Measurements from ENCODE around the gene NTRK1. TPM values are rescaled to one million over a fixed set of nuclear protein-coding genes. Genes with fewer than 3 reads are reported as not detected.

NTRK1 gene
- total RNA-seq, 1 experiment from 2014 or later = 0.24 TPM

DNA sequence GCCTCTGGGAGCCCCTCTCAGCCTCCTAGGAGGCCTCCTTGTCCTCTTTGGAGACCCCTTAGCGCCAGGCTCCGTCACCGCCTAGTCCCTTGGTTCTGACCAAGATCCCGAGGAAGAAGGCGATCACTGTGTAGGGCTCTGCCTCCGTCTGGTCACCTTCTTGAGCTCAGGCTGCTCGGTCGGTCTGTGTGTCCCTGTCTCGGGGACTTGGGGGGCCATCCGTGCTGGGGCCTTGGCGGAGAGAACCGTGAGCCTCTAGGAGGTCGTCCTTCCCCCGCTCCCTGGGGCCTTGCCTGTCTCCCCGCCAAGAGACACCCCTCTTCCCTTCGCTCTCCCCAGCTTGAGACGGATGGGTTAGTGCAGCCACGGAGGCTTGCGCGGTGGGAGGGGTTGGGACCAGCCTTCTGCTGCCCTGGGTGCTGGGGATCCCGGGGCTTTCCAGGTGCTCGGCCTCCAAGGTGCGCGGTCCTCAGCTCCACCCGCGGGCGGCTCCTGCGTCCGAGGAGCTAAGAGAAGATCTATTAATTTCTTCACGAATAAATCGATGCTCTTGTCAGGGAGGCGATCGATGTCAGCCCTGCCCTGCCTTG is 1.0 kb upstream of the NTRK1 start:
- WGBS (ENCODE audit: extremely low coverage, insufficient read length, low lambda C conversion rate) = no CpG with 5 or more reads among the region's 33 CpGs
- Histone ChIP-seq H4K91ac (ENCODE audit: insufficient read length, low read depth, low read length) (no peak overlapping the region), H2BK15ac (ENCODE audit: low read depth, low read length) (no peak overlapping the region), H4K20me1 (ENCODE audit: control insufficient read depth, insufficient read depth, insufficient read length) (no peaks in the 10 kb centered on the region), H3K18ac (ENCODE audit: insufficient read length, low read depth, low read length) (no peak overlapping the region), H2BK20ac (ENCODE audit: low read depth, low read length, poor library complexity, severe bottlenecking) (no peak overlapping the region), H3K23me2 (ENCODE audit: insufficient read length, low read depth, low read length, poor library complexity, severe bottlenecking) (peaks cover 13% of the 10 kb centered on the region), H2BK12ac (ENCODE audit: insufficient read length, low read depth, low read length) (no peak overlapping the region), H4K8ac (replicated peaks; ENCODE audit: insufficient read length, low read depth, low read length) (no peak overlapping the region), H3K4ac (ENCODE audit: low read depth, low read length) (no peak overlapping the region), H3K27ac (ENCODE audit: insufficient read length, low read depth, low read length) (no peak overlapping the region), H2BK120ac (ENCODE audit: low read depth, low read length, poor library complexity, severe bottlenecking) (no peak overlapping the region), H3K9me3 (ENCODE audit: control insufficient read depth, low read depth, low read length) (no peaks in the 10 kb centered on the region), H2AFZ (ENCODE audit: low read length) (no peak overlapping the region), H2BK5ac (ENCODE audit: insufficient read length, low read length) (no peak overlapping the region), H3K79me2 (ENCODE audit: insufficient read depth, low read length) (no peaks in the 10 kb centered on the region), H3K4me2 (ENCODE audit: insufficient read depth, insufficient read length, low read length) (peak overlapping the region; percentile 94), H3T11ph (ENCODE audit: low read length) (no peak overlapping the region), H3K9ac (ENCODE audit: extremely low read depth, insufficient read length, low read length) (no peak overlapping the region), H4K5ac (ENCODE audit: insufficient read length, low read depth, low read length) (no peak overlapping the region), H3K4me1 (ENCODE audit: insufficient read depth, low read length) (no peaks in the 10 kb centered on the region), H3K14ac (ENCODE audit: insufficient read depth, low read length) (no peak overlapping the region; the same call in 1 of the 2 replicates), H3K23ac (ENCODE audit: insufficient read length, low read depth, low read length) (no peak overlapping the region), H3K56ac (ENCODE audit: insufficient read length, low read depth, low read length) (no peak overlapping the region), H3K27me3 (ENCODE audit: insufficient read depth, low read length) (peaks cover 77% of the 10 kb centered on the region), H2AK5ac (ENCODE audit: insufficient read length, low read length) (no peak overlapping the region), H3K79me1 (ENCODE audit: insufficient read depth, low read depth, low read length, poor library complexity, severe bottlenecking) (no peaks in the 10 kb centered on the region)
- Mint-ChIP-seq H3K36me3 (ENCODE audit: insufficient read depth in 1 of 3, low read depth in 3 of 3) (no peaks in the 10 kb centered on the region), H3K4me1 (peaks cover 6 to 32% of the 10 kb centered on the region in 2 experiments), H3K27me3 (ENCODE audit: low read depth) (peaks cover 97% of the 10 kb centered on the region), H3K9me3 (no peaks in the 10 kb centered on the region; a peak in 1 of 5 replicates), H3K27ac (no peak overlapping the region), H3K4me3 (peak overlapping the region; percentile 64 to 90)
- DNase-seq = peak; percentile 53
- TF ChIP-seq, protein P1, sequence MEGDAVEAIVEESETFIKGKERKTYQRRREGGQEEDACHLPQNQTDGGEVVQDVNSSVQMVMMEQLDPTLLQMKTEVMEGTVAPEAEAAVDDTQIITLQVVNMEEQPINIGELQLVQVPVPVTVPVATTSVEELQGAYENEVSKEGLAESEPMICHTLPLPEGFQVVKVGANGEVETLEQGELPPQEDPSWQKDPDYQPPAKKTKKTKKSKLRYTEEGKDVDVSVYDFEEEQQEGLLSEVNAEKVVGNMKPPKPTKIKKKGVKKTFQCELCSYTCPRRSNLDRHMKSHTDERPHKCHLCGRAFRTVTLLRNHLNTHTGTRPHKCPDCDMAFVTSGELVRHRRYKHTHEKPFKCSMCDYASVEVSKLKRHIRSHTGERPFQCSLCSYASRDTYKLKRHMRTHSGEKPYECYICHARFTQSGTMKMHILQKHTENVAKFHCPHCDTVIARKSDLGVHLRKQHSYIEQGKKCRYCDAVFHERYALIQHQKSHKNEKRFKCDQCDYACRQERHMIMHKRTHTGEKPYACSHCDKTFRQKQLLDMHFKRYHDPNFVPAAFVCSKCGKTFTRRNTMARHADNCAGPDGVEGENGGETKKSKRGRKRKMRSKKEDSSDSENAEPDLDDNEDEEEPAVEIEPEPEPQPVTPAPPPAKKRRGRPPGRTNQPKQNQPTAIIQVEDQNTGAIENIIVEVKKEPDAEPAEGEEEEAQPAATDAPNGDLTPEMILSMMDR (conservative IDR thresholded peaks at IDR 0.05) = no peak

All from H9 (cell line).